ENCODE measurements around the gene CAGE1. TPM values are rescaled to one million over a fixed set of nuclear protein-coding genes. Genes with fewer than 3 reads are reported as not detected.

CAGE1 gene
- polyA plus RNA-seq, 3 donors: not detected

GRCh38 chr6:7295916-7296315, 93.6 kb downstream of the CAGE1 start:
- no peaks in the 10 kb centered on the region for H3K27me3 Mint-ChIP-seq (ENCODE audit: low read depth in 3 of 3)
- Histone ChIP-seq H3K79me2 (ENCODE audit: insufficient read depth, low read length) (peaks cover 50% of the 10 kb centered on the region), H3K4me2 (replicated peaks; ENCODE audit: extremely low read depth, low read length, poor library complexity, severe bottlenecking) (no peak overlapping the region), H3K27me3 (ENCODE audit: control insufficient read depth in 2 of 2, insufficient read depth in 2 of 2, low read length in 2 of 2) (no peaks in the 10 kb centered on the region), H3K9me3 (replicated peaks in 1 of 2; ENCODE audit: control insufficient read depth in 1 of 2, insufficient read depth in 1 of 2, low read length in 2 of 2) (no peaks in the 10 kb centered on the region), H2AFZ (ENCODE audit: insufficient read depth, low read depth, low read length, poor library complexity, severe bottlenecking) (no peak overlapping the region), H3K4me1 (ENCODE audit: control insufficient read depth in 1 of 2, insufficient read depth in 2 of 2, low read length in 2 of 2) (no peaks in the 10 kb centered on the region), H3K9ac (ENCODE audit: insufficient read depth, low read length, poor library complexity, severe bottlenecking) (no peak overlapping the region), H3K4me3 (replicated peaks in 1 of 3; ENCODE audit: low read depth in 2 of 3, low read length in 3 of 3) (no peak overlapping the region), H3K27ac (ENCODE audit: low read depth in 1 of 2, low read length in 2 of 2) (no peak overlapping the region), H3K36me3 (replicated peaks in 1 of 2; ENCODE audit: control insufficient read depth in 1 of 2, insufficient read depth in 2 of 2, low read length in 2 of 2) (peaks cover 92 to 100% of the 10 kb centered on the region in 2 donors), H4K20me1 (ENCODE audit: insufficient read depth, low read length) (peaks cover 66% of the 10 kb centered on the region)
- no peak for DNase-seq
- TF ChIP-seq, protein P1, sequence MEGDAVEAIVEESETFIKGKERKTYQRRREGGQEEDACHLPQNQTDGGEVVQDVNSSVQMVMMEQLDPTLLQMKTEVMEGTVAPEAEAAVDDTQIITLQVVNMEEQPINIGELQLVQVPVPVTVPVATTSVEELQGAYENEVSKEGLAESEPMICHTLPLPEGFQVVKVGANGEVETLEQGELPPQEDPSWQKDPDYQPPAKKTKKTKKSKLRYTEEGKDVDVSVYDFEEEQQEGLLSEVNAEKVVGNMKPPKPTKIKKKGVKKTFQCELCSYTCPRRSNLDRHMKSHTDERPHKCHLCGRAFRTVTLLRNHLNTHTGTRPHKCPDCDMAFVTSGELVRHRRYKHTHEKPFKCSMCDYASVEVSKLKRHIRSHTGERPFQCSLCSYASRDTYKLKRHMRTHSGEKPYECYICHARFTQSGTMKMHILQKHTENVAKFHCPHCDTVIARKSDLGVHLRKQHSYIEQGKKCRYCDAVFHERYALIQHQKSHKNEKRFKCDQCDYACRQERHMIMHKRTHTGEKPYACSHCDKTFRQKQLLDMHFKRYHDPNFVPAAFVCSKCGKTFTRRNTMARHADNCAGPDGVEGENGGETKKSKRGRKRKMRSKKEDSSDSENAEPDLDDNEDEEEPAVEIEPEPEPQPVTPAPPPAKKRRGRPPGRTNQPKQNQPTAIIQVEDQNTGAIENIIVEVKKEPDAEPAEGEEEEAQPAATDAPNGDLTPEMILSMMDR (IDR thresholded peaks at IDR 0.05): no peak
- 100% methylated on average over 2 of the region's 3 CpGs for WGBS (ENCODE audit: insufficient coverage)
- peaks cover 67 to 86% of the 10 kb centered on the region in 2 donors for H3K36me3 Mint-ChIP-seq
- no peaks in the 10 kb centered on the region for H3K9me3 Mint-ChIP-seq
- H3K27ac Mint-ChIP-seq: no peak overlapping the region
- intact Hi-C loops (cut with micrococcal nuclease): loop anchor here in 1 of 2 donors (10.0 kb wide), 1 partner anchor 319 kb away; no protein-coding TSS in a partner anchor
- no peak overlapping the region for H3K4me3 Mint-ChIP-seq
- H3K4me1 Mint-ChIP-seq: no peaks in the 10 kb centered on the region

GRCh38 chr6:7292596-7293255, 96.8 kb downstream of the CAGE1 start:
- no peak for DNase-seq
- H3K27ac Mint-ChIP-seq: peak overlapping the region in 4 of 7 donors; percentile 5 to 61 (median 39)
- peaks cover 28% of the 10 kb centered on the region for H3K79me2 ChIP-seq (ENCODE audit: insufficient read depth, low read length)
- H3K27ac ChIP-seq (ENCODE audit: low read depth in 1 of 2, low read length in 2 of 2): no peak overlapping the region
- H2AFZ ChIP-seq (ENCODE audit: insufficient read depth, low read depth, low read length, poor library complexity, severe bottlenecking): no peak overlapping the region
- H4K20me1 ChIP-seq (ENCODE audit: insufficient read depth, low read length): peaks cover 46% of the 10 kb centered on the region
- no peaks in the 10 kb centered on the region for H3K9me3 Mint-ChIP-seq
- H3K4me3 ChIP-seq (replicated peaks in 1 of 3; ENCODE audit: low read depth in 2 of 3, low read length in 3 of 3): no peak overlapping the region
- H3K27me3 ChIP-seq (ENCODE audit: control insufficient read depth in 2 of 2, insufficient read depth in 2 of 2, low read length in 2 of 2): no peaks in the 10 kb centered on the region
- no peak overlapping the region for H3K4me2 ChIP-seq (replicated peaks; ENCODE audit: extremely low read depth, low read length, poor library complexity, severe bottlenecking)
- TF ChIP-seq, protein P1 (IDR thresholded peaks at IDR 0.05): no peak
- H3K4me1 ChIP-seq (ENCODE audit: control insufficient read depth in 1 of 2, insufficient read depth in 2 of 2, low read length in 2 of 2): no peaks in the 10 kb centered on the region
- no peak overlapping the region for H3K4me3 Mint-ChIP-seq
- H3K9me3 ChIP-seq (replicated peaks in 1 of 2; ENCODE audit: control insufficient read depth in 1 of 2, insufficient read depth in 1 of 2, low read length in 2 of 2): no peaks in the 10 kb centered on the region
- peaks cover 70 to 86% of the 10 kb centered on the region in 2 donors for H3K36me3 Mint-ChIP-seq
- intact Hi-C loops (cut with micrococcal nuclease): loop anchor here in 1 of 2 donors (10.0 kb wide), 1 partner anchor 322 kb away; no protein-coding TSS in a partner anchor
- H3K9ac ChIP-seq (ENCODE audit: insufficient read depth, low read length, poor library complexity, severe bottlenecking): no peak overlapping the region
- no peaks in the 10 kb centered on the region for H3K27me3 Mint-ChIP-seq (ENCODE audit: low read depth in 3 of 3)
- H3K4me1 Mint-ChIP-seq: no peaks in the 10 kb centered on the region
- 94% methylated on average over 2 of the region's 6 CpGs for WGBS (ENCODE audit: insufficient coverage)
- H3K36me3 ChIP-seq (replicated peaks in 1 of 2; ENCODE audit: control insufficient read depth in 1 of 2, insufficient read depth in 2 of 2, low read length in 2 of 2): peaks cover 87 to 100% of the 10 kb centered on the region in 2 donors

Measured in CD14-positive monocyte (primary cell).